Natural killer cell (primary cell): Measurements from ENCODE around the gene PCDHGA2. TPM values are rescaled to one million over a fixed set of nuclear protein-coding genes. Genes with fewer than 3 reads are reported as not detected.

Experiments used
- ATAC-seq, 3 donors: fragments of 150-1000 bp in 2 of 3; fragments of 200-7000 bp in 1 of 3; cut with Tn5 transposase; 1 replicate in 1 of 3; 2 replicates in 2 of 3; pipeline ENCODE4 v1.10.0; 2021; ENCODE audit warnings: mild to moderate bottlenecking in 2 of 3, moderate library complexity in 2 of 3
- DNase-seq, 2 donors: peaks; one replicate each; pipeline versions ENCODE4 v3.0.0 to v3.0.0-alpha.2; 2013 to 2021; ENCODE audit warnings: mixed read lengths in 1 of 2
- H3K27ac ChIP-seq: one replicate; pipeline ENCODE4 v1.5.1; 2013; ENCODE audit warnings: mild to moderate bottlenecking, low read length
- H3K27me3 ChIP-seq: one replicate; pipeline ENCODE4 v1.6.1; 2013; ENCODE audit warnings: low read length; ENCODE audit not compliant: control insufficient read depth, insufficient read depth
- H3K36me3 ChIP-seq: one replicate; pipeline ENCODE4 v1.6.1; 2013; ENCODE audit warnings: low read length; ENCODE audit not compliant: control insufficient read depth, insufficient read depth
- H3K4me1 ChIP-seq: one replicate; pipeline ENCODE4 v1.6.1; 2013; ENCODE audit warnings: low read length; ENCODE audit not compliant: control insufficient read depth, insufficient read depth
- H3K4me3 ChIP-seq: one replicate; pipeline ENCODE4 v1.5.1; 2013; ENCODE audit warnings: low read length
- H3K9me3 ChIP-seq: one replicate; pipeline ENCODE4 v1.6.1; 2013; ENCODE audit warnings: low read length; ENCODE audit not compliant: control insufficient read depth, insufficient read depth
- H3K27ac Mint-ChIP-seq, 2 donors: one replicate each; pipeline ENCODE4 v1.8.0; 2022; ENCODE audit warnings: mild to moderate bottlenecking in 2 of 2, mixed read lengths in 2 of 2, moderate library complexity in 1 of 2
- H3K27me3 Mint-ChIP-seq, 2 donors: one replicate each; pipeline ENCODE4 v1.8.0; 2022; ENCODE audit warnings: low read depth in 2 of 2, mixed read lengths in 2 of 2
- H3K36me3 Mint-ChIP-seq: one replicate; pipeline ENCODE4 v1.8.0; 2022; ENCODE audit warnings: mixed read lengths
- H3K4me1 Mint-ChIP-seq, 2 donors: one replicate each; pipeline ENCODE4 v1.8.0; 2022; ENCODE audit warnings: mixed read lengths in 2 of 2
- H3K4me3 Mint-ChIP-seq: one replicate; pipeline ENCODE4 v1.8.0; 2022; ENCODE audit warnings: mild to moderate bottlenecking, moderate library complexity, mixed read lengths
- H3K9me3 Mint-ChIP-seq, 2 donors: one replicate each; pipeline ENCODE4 v1.8.0; 2022; ENCODE audit warnings: mixed read lengths in 2 of 2
- CTCF ChIP-seq: fragments of 200-600 bp; IDR thresholded peaks from one replicate; pipeline ENCODE4 v1.8.0; 2022; ENCODE audit warnings: antibody characterized with exemption
- WGBS: methylation state at CpG from one replicate; pipeline ENCODE4 v1.1.7; 2013; ENCODE audit warnings: missing lambda C conversion rate; ENCODE audit not compliant: insufficient coverage; 5-methylcytosine and 5-hydroxymethylcytosine counted together
- intact Hi-C: fragments of 100-400 bp; cut with micrococcal nuclease; formaldehyde crosslinking; loops from one replicate; pipeline ENCODE4 v1.14.2; 2022
- total RNA-seq, 4 donors: library from RNA; stranded (reverse); fragments of 120-200 nt in 1 of 4; gene quantifications; one replicate each; pipeline versions ENCODE4 v1.2.3 to v1.2.4, GENCODE V29; 2013 to 2022

PCDHGA2 gene
- total RNA-seq, 3 donors from 2014 or later (not counting 1 experiment from before 2014, with no cell fraction given), result not detected

- H3K27ac ChIP-seq, result no peak within 1 kb of the TSS
- no peaks in the 10 kb centered on the region for H3K36me3 ChIP-seq
- H3K4me3 Mint-ChIP-seq, result peak within 1 kb of the TSS; percentile 71
- H3K4me3 ChIP-seq, result peak within 1 kb of the TSS; percentile 0
- no peak within 1 kb of the TSS for H3K27ac Mint-ChIP-seq
- peaks cover 5% of the 10 kb centered on the region for H3K4me1 ChIP-seq
- DNase-seq (peak in 1 of 2 donors; percentile 38), ATAC-seq (peak in 1 of 3 donors; percentile 36)
- WGBS, result 23% methylated on average over 29 of the region's 29 CpGs
- intact Hi-C loops, result no loop called here
- H3K9me3 ChIP-seq, result peaks cover 29% of the 10 kb centered on the region
- H3K27me3 ChIP-seq, result peaks cover 53% of the 10 kb centered on the region
- peaks cover 53 to 73% of the 10 kb centered on the region in 2 donors for H3K27me3 Mint-ChIP-seq
- peaks cover 2 to 5% of the 10 kb centered on the region in 2 donors for H3K9me3 Mint-ChIP-seq
- peak; percentile 56 for TF ChIP-seq CTCF
- peaks cover 30% of the 10 kb centered on the region for H3K36me3 Mint-ChIP-seq
- H3K4me1 Mint-ChIP-seq, result peaks cover 4% of the 10 kb centered on the region in 2 donors
These were observed 16.4 kb downstream of the PCDHGA2 start, which contains the start of gene PCDHGA4 for GRCh38 chr5:141354900-141355469. Gene PCDHGA4 (plus strand): TSS chr5:141355021. CDS start chr5:141355108, 87 bp downstream.

- Mint-ChIP-seq H3K4me1 (peaks cover 5% of the 10 kb centered on the region in 2 donors), H3K4me3 (no peak overlapping the region), H3K36me3 (peaks cover 28% of the 10 kb centered on the region), H3K27ac (no peak overlapping the region), H3K9me3 (peaks cover 0 to 3% of the 10 kb centered on the region in 2 donors), H3K27me3 (peaks cover 49 to 73% of the 10 kb centered on the region in 2 donors)
- Histone ChIP-seq H3K4me3 (no peak overlapping the region), H3K9me3 (peaks cover 32% of the 10 kb centered on the region), H3K36me3 (no peaks in the 10 kb centered on the region), H3K4me1 (peaks cover 5% of the 10 kb centered on the region), H3K27me3 (peaks cover 52% of the 10 kb centered on the region), H3K27ac (no peak overlapping the region)
- TF ChIP-seq CTCF, result no peak
- ATAC-seq (no peak), DNase-seq (no peak)
- WGBS, result 63% methylated on average over 24 of the region's 24 CpGs
- intact Hi-C loops, result no loop called here
These were observed 17.1 kb downstream of the PCDHGA2 start for GRCh38 chr5:141355641-141356040.

GRCh38 chr5:141356133-141356532 lies 17.6 kb downstream of the PCDHGA2 start:
- H3K9me3 ChIP-seq, result peaks cover 32% of the 10 kb centered on the region
- Mint-ChIP-seq H3K4me1 (peaks cover 5% of the 10 kb centered on the region in 2 donors), H3K36me3 (peaks cover 33% of the 10 kb centered on the region), H3K4me3 (no peak overlapping the region), H3K27me3 (peaks cover 49 to 73% of the 10 kb centered on the region in 2 donors), H3K27ac (no peak overlapping the region), H3K9me3 (peaks cover 0 to 3% of the 10 kb centered on the region in 2 donors)
- H3K27me3 ChIP-seq, result peaks cover 51% of the 10 kb centered on the region
- no peaks in the 10 kb centered on the region for H3K36me3 ChIP-seq
- H3K27ac ChIP-seq, result no peak overlapping the region
- no peak for TF ChIP-seq CTCF
- H3K4me3 ChIP-seq, result no peak overlapping the region
- WGBS, result 77% methylated on average over 5 of the region's 5 CpGs
- H3K4me1 ChIP-seq, result peaks cover 5% of the 10 kb centered on the region
- ATAC-seq, result no peak
- intact Hi-C loops, result no loop called here
- no peak for DNase-seq

- peaks cover 5% of the 10 kb centered on the region in 2 donors for H3K4me1 Mint-ChIP-seq
- H3K27me3 Mint-ChIP-seq, result peaks cover 51 to 81% of the 10 kb centered on the region in 2 donors
- peaks cover 0 to 3% of the 10 kb centered on the region in 2 donors for H3K9me3 Mint-ChIP-seq
- Histone ChIP-seq H3K27me3 (peaks cover 51% of the 10 kb centered on the region), H3K9me3 (peaks cover 32% of the 10 kb centered on the region), H3K27ac (no peak overlapping the region), H3K4me3 (no peak overlapping the region), H3K36me3 (no peaks in the 10 kb centered on the region), H3K4me1 (peaks cover 5% of the 10 kb centered on the region)
- intact Hi-C loops, result no loop called here
- 51% methylated on average over 19 of the region's 19 CpGs for WGBS
- ATAC-seq (no peak), DNase-seq (no peak)
- H3K27ac Mint-ChIP-seq, result no peak overlapping the region
- TF ChIP-seq CTCF, result no peak
- H3K36me3 Mint-ChIP-seq, result peaks cover 36% of the 10 kb centered on the region
- no peak overlapping the region for H3K4me3 Mint-ChIP-seq
These were observed 18.4 kb downstream of the PCDHGA2 start for GRCh38 chr5:141356950-141357349.
